K562 (cell line): ENCODE results near the gene ZNF92.

ENCODE experiments used
- CBFB ChIP-seq: sonication (generic); formaldehyde crosslinking; IDR thresholded peaks from 2 replicates; pipeline ENCODE4 v1.4.0; 2020; ENCODE audit warnings: mild to moderate bottlenecking, missing genetic modification reagents
- KLF16 ChIP-seq: IDR thresholded peaks from 2 replicates; pipeline ENCODE4 v1.6.1; 2016; ENCODE audit warnings: antibody characterized with exemption
- PHB2 ChIP-seq: fragments of 450-650 bp; IDR thresholded peaks from 2 replicates; pipeline ENCODE4 v1.6.1; 2017; ENCODE audit warnings: low read depth
- RAD21 ChIP-seq, 2 experiments: fragments of 250-450 bp in 1 of 2; fragments of 450-650 bp in 1 of 2; sonication (Bioruptor Pico) in 1 of 2; formaldehyde crosslinking in 1 of 2; IDR thresholded peaks in 1 of 2; conservative IDR thresholded peaks in 1 of 2; 2 replicates each; pipeline versions ENCODE4 v1.4.0 to v1.8.0; 2020 to 2022; ENCODE audit warnings: mild to moderate bottlenecking in 2 of 2, moderate library complexity in 1 of 2
- RBFOX2 ChIP-seq: fragments of 200-400 bp; formaldehyde crosslinking; IDR thresholded peaks from 2 replicates; pipeline ENCODE4 v1.6.1; 2017; ENCODE audit warnings: low read depth, mild to moderate bottlenecking, low read length, moderate library complexity
- ZNF184 ChIP-seq: sonication (generic); formaldehyde crosslinking; IDR thresholded peaks from 2 replicates; pipeline ENCODE4 v1.5.0; 2020; ENCODE audit warnings: missing genetic modification reagents
- TF ChIP-seq, protein P1 (sequence below): sonication (generic); formaldehyde crosslinking; IDR thresholded peaks from 2 replicates; pipeline ENCODE4 v1.8.0; 2022; ENCODE audit warnings: mild to moderate bottlenecking, low read depth, missing genetic modification reagents
- TF ChIP-seq, protein P2 (sequence below), 2 experiments: IDR thresholded peaks; 2 replicates each; pipeline ENCODE4 v1.6.1; 2011; ENCODE audit warnings: borderline replicate concordance in 1 of 2, control low read depth in 1 of 2, low read depth in 1 of 2, low read length in 1 of 2, mild to moderate bottlenecking in 1 of 2, mixed read lengths in 1 of 2, moderate library complexity in 1 of 2; ENCODE audit not compliant: insufficient read depth in 1 of 2, insufficient read length in 1 of 2, poor library complexity in 1 of 2, severe bottlenecking in 1 of 2; ENCODE audit errors: extremely low read depth in 1 of 2

DNA sequence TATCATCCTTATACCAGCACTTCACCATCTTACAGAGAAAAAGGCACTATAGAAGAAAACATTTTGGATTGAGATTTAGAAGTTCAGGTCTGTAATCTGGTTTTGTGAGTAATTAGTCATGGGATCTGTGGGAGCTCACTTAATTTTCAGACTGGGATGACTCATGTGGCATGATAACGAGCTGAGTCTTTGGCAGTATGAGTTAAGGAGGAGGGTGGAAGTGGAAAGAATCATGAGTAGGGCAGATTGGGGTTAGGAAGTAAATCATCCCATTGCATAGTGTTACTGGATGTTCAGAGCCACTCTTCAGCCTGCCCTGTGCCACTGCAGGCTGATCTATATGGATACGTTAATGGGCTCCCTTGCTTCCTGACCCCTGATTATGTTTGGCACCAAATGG, 64.9 kb downstream of the ZNF92 start:
- TF ChIP-seq PHB2 (no peak), ZNF184 (CRISPR knock-in tag) (no peak), KLF16 (no peak), RAD21 (CRISPR knock-in tag; conservative IDR thresholded peaks at IDR 0.05 in 1 of 2, IDR thresholded peaks at IDR 0.05 in 1 of 2) (no peak), CBFB (CRISPR knock-in tag) (no peak), RBFOX2 (no peak)
- TF ChIP-seq, protein P1, sequence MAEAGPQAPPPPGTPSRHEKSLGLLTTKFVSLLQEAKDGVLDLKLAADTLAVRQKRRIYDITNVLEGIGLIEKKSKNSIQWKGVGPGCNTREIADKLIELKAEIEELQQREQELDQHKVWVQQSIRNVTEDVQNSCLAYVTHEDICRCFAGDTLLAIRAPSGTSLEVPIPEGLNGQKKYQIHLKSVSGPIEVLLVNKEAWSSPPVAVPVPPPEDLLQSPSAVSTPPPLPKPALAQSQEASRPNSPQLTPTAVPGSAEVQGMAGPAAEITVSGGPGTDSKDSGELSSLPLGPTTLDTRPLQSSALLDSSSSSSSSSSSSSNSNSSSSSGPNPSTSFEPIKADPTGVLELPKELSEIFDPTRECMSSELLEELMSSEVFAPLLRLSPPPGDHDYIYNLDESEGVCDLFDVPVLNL (CRISPR knock-in tag) = no peak
- TF ChIP-seq, protein P2, sequence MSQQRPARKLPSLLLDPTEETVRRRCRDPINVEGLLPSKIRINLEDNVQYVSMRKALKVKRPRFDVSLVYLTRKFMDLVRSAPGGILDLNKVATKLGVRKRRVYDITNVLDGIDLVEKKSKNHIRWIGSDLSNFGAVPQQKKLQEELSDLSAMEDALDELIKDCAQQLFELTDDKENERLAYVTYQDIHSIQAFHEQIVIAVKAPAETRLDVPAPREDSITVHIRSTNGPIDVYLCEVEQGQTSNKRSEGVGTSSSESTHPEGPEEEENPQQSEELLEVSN (IDR thresholded peaks at IDR 0.05; ENCODE audit: borderline replicate concordance in 1 of 2, extremely low read depth in 1 of 2, insufficient read depth in 1 of 2, insufficient read length in 1 of 2, low read depth in 1 of 2, low read length in 1 of 2, poor library complexity in 1 of 2, severe bottlenecking in 1 of 2) = no peak
